Memory B cell (primary cell): ENCODE results near the gene NHS.
"Not testable (repeated sequence)": the region's sequence is repeated elsewhere in the genome, so short reads cannot be mapped to it uniquely, and the experiment has no call there.

Source experiments
- ATAC-seq: fragments of 150-1000 bp; cut with Tn5 transposase; 2 replicates; pipeline ENCODE4 v1.10.0; 2021; ENCODE audit warnings: low read depth, mild to moderate bottlenecking, moderate library complexity
- DNase-seq, 2 donors: peaks; one replicate each; pipeline ENCODE4 v3.0.0; 2022; ENCODE audit warnings: low spot score in 2 of 2
- H3K27ac Mint-ChIP-seq: one replicate; pipeline ENCODE4 v1.8.0; 2022; ENCODE audit warnings: mild to moderate bottlenecking, moderate library complexity, mixed read lengths
- H3K27me3 Mint-ChIP-seq: one replicate; pipeline ENCODE4 v1.8.0; 2022; ENCODE audit warnings: mixed read lengths
- H3K36me3 Mint-ChIP-seq: one replicate; pipeline ENCODE4 v1.8.0; 2022; ENCODE audit warnings: mild to moderate bottlenecking, mixed read lengths
- H3K4me1 Mint-ChIP-seq: one replicate; pipeline ENCODE4 v1.8.0; 2022; ENCODE audit warnings: mixed read lengths
- H3K4me3 Mint-ChIP-seq: one replicate; pipeline ENCODE4 v1.8.0; 2022; ENCODE audit warnings: mild to moderate bottlenecking, moderate library complexity, mixed read lengths
- H3K9me3 Mint-ChIP-seq: one replicate; pipeline ENCODE4 v1.8.0; 2022; ENCODE audit warnings: mixed read lengths

The NHS gene

DNA sequence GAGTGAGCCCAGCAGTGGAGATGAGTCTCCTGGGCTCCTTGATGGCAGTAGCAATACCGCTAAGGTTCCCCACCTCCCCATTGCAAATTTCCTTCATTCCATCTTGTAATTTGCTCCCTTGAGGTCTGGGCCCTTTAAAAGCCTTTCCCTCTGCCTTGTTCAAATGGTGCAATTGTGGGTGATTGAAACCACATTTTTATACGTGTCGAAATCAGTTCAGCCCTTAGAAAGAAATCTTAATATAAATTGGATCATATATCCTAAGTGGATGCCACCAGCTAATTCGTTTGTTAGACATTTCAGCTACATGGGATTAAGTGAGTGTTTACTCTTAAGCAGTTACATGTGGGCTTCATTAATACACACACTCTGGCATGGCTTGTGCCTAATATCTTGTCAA lies 68.6 kb downstream of the NHS start:
- no peaks in the 10 kb centered on the region for H3K9me3 Mint-ChIP-seq
- no peak overlapping the region for H3K27ac Mint-ChIP-seq
- DNase-seq (no peak), ATAC-seq (no peak)
- no peaks in the 10 kb centered on the region for H3K27me3 Mint-ChIP-seq
- H3K36me3 Mint-ChIP-seq: no peaks in the 10 kb centered on the region
- H3K4me1 Mint-ChIP-seq: no peaks in the 10 kb centered on the region
- no peak overlapping the region for H3K4me3 Mint-ChIP-seq

- H3K27ac Mint-ChIP-seq, H3K4me1 Mint-ChIP-seq, H3K9me3 Mint-ChIP-seq, ATAC-seq, H3K36me3 Mint-ChIP-seq, DNase-seq, H3K4me3 Mint-ChIP-seq, H3K27me3 Mint-ChIP-seq: not testable (repeated sequence)
These were observed 71.3 kb downstream of the NHS start for GRCh38 chrX:17446269-17446668.

- H3K4me1 Mint-ChIP-seq: no peaks in the 10 kb centered on the region
- H3K27me3 Mint-ChIP-seq: no peaks in the 10 kb centered on the region
- no peaks in the 10 kb centered on the region for H3K9me3 Mint-ChIP-seq
- no peak for DNase-seq
- H3K36me3 Mint-ChIP-seq: no peaks in the 10 kb centered on the region
- no peak for ATAC-seq
- no peak overlapping the region for H3K27ac Mint-ChIP-seq
- H3K4me3 Mint-ChIP-seq: no peak overlapping the region
These were observed 73.2 kb downstream of the NHS start for GRCh38 chrX:17448188-17448587.

DNA sequence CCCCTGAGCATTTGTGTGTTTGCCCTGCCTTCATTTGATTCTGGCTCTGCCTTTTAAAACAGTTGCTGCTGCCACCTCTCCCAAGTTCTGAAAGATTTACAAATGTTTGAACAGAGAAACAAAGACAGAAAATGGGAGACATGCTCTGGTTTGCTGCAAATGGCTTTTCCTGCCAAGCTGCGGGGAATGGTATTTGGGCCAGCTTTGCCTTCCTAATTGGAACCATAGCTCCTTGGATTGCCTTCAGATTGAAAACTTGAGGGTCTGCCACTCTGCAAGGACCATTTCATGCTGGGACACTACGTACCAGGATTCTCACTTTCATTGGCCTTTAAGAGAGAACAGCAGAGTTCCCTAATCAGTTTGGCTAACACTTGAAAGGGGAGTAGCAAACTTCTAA lies 74.9 kb downstream of the NHS start:
- Mint-ChIP-seq H3K27ac (no peak overlapping the region), H3K36me3 (no peaks in the 10 kb centered on the region), H3K27me3 (no peaks in the 10 kb centered on the region), H3K4me3 (no peak overlapping the region), H3K4me1 (no peaks in the 10 kb centered on the region), H3K9me3 (no peaks in the 10 kb centered on the region)
- DNase-seq (no peak), ATAC-seq (no peak)

GRCh38 chrX:17453788-17454187 lies 78.8 kb downstream of the NHS start:
- Mint-ChIP-seq H3K27me3 (peaks cover 2% of the 10 kb centered on the region), H3K9me3 (no peaks in the 10 kb centered on the region), H3K4me3 (no peak overlapping the region), H3K4me1 (no peaks in the 10 kb centered on the region), H3K36me3 (no peaks in the 10 kb centered on the region), H3K27ac (no peak overlapping the region)
- ATAC-seq (no peak), DNase-seq (no peak)

GRCh38 chrX:17456526-17456925 lies 81.5 kb downstream of the NHS start:
- peaks cover 2% of the 10 kb centered on the region for H3K27me3 Mint-ChIP-seq
- no peaks in the 10 kb centered on the region for H3K36me3 Mint-ChIP-seq
- H3K9me3 Mint-ChIP-seq: no peaks in the 10 kb centered on the region
- H3K4me1 Mint-ChIP-seq: no peaks in the 10 kb centered on the region
- no peak overlapping the region for H3K27ac Mint-ChIP-seq
- H3K4me3 Mint-ChIP-seq: no peak overlapping the region
- no peak for DNase-seq
- no peak for ATAC-seq

DNA sequence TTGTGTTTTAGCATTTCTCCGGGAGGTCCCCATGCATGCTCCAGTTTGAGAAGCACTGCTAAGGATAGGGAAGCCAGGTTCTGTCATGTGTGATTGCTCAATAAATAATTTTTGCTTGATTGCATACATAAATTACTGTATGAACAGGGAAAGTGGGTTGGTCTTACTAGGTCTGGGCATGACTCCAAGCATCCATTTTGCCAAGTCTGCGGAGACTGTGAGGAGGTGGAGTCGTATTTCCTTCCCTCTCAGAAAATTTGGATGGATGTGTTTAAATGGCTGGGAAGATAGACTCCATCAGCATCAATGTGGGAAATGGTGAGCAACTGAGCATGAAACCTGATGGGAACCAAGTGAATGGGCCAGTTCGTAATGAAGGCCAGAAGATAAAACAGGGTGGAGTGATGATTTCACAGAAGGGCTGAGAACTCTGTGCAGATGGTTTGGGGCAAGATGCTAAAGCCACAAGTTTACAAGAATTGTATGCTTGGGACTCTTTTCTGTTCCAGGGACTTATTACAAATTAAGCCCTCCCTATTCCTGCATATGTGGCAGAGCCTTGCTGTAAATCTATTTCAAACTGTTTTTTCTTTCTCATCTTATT lies 84.1 kb downstream of the NHS start:
- Mint-ChIP-seq H3K27me3 (peaks cover 2% of the 10 kb centered on the region), H3K4me3 (no peak overlapping the region), H3K36me3 (no peaks in the 10 kb centered on the region), H3K4me1 (no peaks in the 10 kb centered on the region), H3K27ac (no peak overlapping the region), H3K9me3 (no peaks in the 10 kb centered on the region)
- DNase-seq (no peak), ATAC-seq (no peak)

GRCh38 chrX:17459661-17460060 lies 84.7 kb downstream of the NHS start:
- DNase-seq (no peak), ATAC-seq (no peak)
- Mint-ChIP-seq H3K4me3 (no peak overlapping the region), H3K36me3 (no peaks in the 10 kb centered on the region), H3K9me3 (no peaks in the 10 kb centered on the region), H3K27ac (no peak overlapping the region), H3K27me3 (peaks cover 2% of the 10 kb centered on the region), H3K4me1 (no peaks in the 10 kb centered on the region)

- no peak for DNase-seq
- H3K27me3 Mint-ChIP-seq: no peaks in the 10 kb centered on the region
- H3K4me1 Mint-ChIP-seq: no peaks in the 10 kb centered on the region
- no peak overlapping the region for H3K4me3 Mint-ChIP-seq
- no peaks in the 10 kb centered on the region for H3K36me3 Mint-ChIP-seq
- ATAC-seq: no peak
- H3K27ac Mint-ChIP-seq: no peak overlapping the region
- H3K9me3 Mint-ChIP-seq: no peaks in the 10 kb centered on the region
These were observed 87.9 kb downstream of the NHS start for GRCh38 chrX:17462881-17463280.

GRCh38 chrX:17464194-17464593 lies 89.2 kb downstream of the NHS start:
- no peak for DNase-seq

GRCh38 chrX:17465201-17465600 lies 90.2 kb downstream of the NHS start:
- H3K4me3 Mint-ChIP-seq: no peak overlapping the region
- H3K4me1 Mint-ChIP-seq: no peaks in the 10 kb centered on the region
- H3K27ac Mint-ChIP-seq: no peak overlapping the region
- DNase-seq (no peak), ATAC-seq (no peak)
- no peaks in the 10 kb centered on the region for H3K27me3 Mint-ChIP-seq
- no peaks in the 10 kb centered on the region for H3K36me3 Mint-ChIP-seq
- no peaks in the 10 kb centered on the region for H3K9me3 Mint-ChIP-seq

More at GRCh38 chrX:17464194-17464593, 89.2 kb downstream of the NHS start:
- Mint-ChIP-seq H3K36me3 (no peaks in the 10 kb centered on the region), H3K27me3 (no peaks in the 10 kb centered on the region), H3K4me3 (no peak overlapping the region), H3K27ac (no peak overlapping the region), H3K4me1 (no peaks in the 10 kb centered on the region), H3K9me3 (no peaks in the 10 kb centered on the region)
- ATAC-seq: no peak

GRCh38 chrX:17465802-17466201 lies 90.8 kb downstream of the NHS start:
- DNase-seq: no peak
- ATAC-seq: no peak
- Mint-ChIP-seq H3K27ac (no peak overlapping the region), H3K27me3 (no peaks in the 10 kb centered on the region), H3K36me3 (no peaks in the 10 kb centered on the region), H3K9me3 (no peaks in the 10 kb centered on the region), H3K4me3 (no peak overlapping the region), H3K4me1 (no peaks in the 10 kb centered on the region)

DNA sequence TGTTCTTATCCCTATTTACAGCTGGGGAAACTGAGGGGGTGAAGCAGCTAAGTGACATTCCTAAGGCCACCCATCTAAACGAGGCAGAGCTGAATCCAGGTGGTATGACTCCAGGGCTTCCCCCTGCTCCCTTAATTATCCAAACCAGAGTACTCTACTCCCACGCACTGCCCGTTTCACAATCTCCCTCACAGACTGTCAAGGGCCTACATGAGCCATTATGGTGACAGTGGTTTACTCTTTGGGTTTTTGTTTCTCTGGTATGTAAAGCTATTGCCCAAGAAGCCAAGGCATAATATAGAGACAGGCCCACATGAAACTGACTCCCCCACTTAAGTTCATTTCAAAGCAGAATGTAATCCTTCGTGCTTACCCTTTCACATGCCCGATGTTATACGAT lies 95.1 kb downstream of the NHS start:
- Mint-ChIP-seq H3K27ac (no peak overlapping the region), H3K9me3 (no peaks in the 10 kb centered on the region), H3K4me1 (no peaks in the 10 kb centered on the region), H3K27me3 (no peaks in the 10 kb centered on the region), H3K4me3 (no peak overlapping the region), H3K36me3 (no peaks in the 10 kb centered on the region)
- ATAC-seq (no peak), DNase-seq (no peak)

DNA sequence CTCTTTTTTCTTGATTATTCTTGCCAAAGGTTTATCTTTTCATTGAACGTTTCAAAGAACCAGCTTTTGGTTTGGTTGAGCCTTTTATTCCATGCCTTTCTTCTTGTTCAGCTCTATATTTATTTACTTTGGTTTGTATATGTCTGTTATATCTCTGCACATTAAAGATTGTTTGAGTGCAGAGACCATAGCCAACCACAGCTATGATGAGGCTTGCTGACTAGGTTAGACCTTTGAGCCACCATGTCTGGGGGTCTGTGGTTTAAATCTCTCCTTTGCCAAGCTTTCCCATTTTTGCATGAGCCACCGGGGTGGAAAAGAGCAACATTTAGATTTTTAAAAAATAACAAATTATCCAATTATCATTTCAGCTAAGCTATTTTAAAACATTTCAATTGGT lies 96.1 kb downstream of the NHS start:
- DNase-seq (no peak), ATAC-seq (no peak)
- H3K36me3 Mint-ChIP-seq: no peaks in the 10 kb centered on the region
- no peak overlapping the region for H3K4me3 Mint-ChIP-seq
- no peaks in the 10 kb centered on the region for H3K9me3 Mint-ChIP-seq
- H3K27me3 Mint-ChIP-seq: no peaks in the 10 kb centered on the region
- no peaks in the 10 kb centered on the region for H3K4me1 Mint-ChIP-seq
- no peak overlapping the region for H3K27ac Mint-ChIP-seq

DNA sequence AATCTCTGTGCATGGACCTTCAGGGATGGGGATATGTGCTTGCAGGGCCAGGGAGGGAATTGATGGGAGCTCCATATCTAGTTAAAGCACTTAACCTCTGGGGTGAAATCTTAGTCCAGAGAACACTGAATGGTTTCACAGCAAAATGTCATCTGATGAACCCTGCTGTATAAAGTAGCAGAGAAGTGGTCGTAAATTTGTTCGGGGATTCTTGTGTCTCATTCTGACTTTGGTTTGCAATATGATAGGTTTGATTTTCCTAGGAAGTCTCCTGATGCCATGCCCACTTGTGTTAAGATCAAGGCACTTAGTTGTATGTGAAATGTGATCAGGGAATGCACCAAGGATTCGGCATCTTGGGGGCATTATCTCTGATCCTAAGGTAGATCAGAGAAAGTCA lies 96.9 kb downstream of the NHS start:
- no peaks in the 10 kb centered on the region for H3K36me3 Mint-ChIP-seq
- DNase-seq: no peak
- no peaks in the 10 kb centered on the region for H3K9me3 Mint-ChIP-seq
- no peaks in the 10 kb centered on the region for H3K27me3 Mint-ChIP-seq
- H3K4me1 Mint-ChIP-seq: no peaks in the 10 kb centered on the region
- H3K27ac Mint-ChIP-seq: no peak overlapping the region
- H3K4me3 Mint-ChIP-seq: no peak overlapping the region
- no peak for ATAC-seq
